PFSK-1 (cell line): ENCODE data around the gene GPAM.

Source experiments
- FOXP2 ChIP-seq: optimal IDR thresholded peaks from 2 replicates; pipeline ENCODE3; 2011; ENCODE audit warnings: borderline replicate concordance, control low read depth, inconsistent platforms; ENCODE audit not compliant: insufficient read depth; ENCODE audit errors: extremely low read length, extremely low read depth
- POLR2AphosphoS5 ChIP-seq: IDR thresholded peaks from 2 replicates; pipeline ENCODE4 v1.6.1; 2012; ENCODE audit warnings: low read depth, mild to moderate bottlenecking, control low read depth, low read length, moderate library complexity
- REST ChIP-seq, 2 experiments: IDR thresholded peaks; 2 replicates each; pipeline versions ENCODE4 v1.6.1 to v1.8.0; 2011 to 2012; ENCODE audit warnings: low read depth in 2 of 2, low read length in 2 of 2, control low read depth in 1 of 2, inconsistent platforms in 1 of 2, mild to moderate bottlenecking in 1 of 2, moderate library complexity in 1 of 2; ENCODE audit not compliant: insufficient read depth in 1 of 2
- SIN3A ChIP-seq: IDR thresholded peaks from 2 replicates; pipeline ENCODE4 v1.6.1; 2012; ENCODE audit warnings: mild to moderate bottlenecking, low read length, moderate library complexity, borderline replicate concordance; ENCODE audit not compliant: insufficient read depth
- TAF1 ChIP-seq: IDR thresholded peaks from 2 replicates; pipeline ENCODE4 v1.6.1; 2012; ENCODE audit warnings: low read length, control low read depth, borderline replicate concordance; ENCODE audit not compliant: insufficient read depth

The GPAM gene

GRCh38 chr10:112229096-112229495 lies 45.5 kb upstream of the GPAM start:
- TF ChIP-seq POLR2AphosphoS5, result no peak
- TF ChIP-seq FOXP2, result no peak
- TF ChIP-seq SIN3A, result no peak
- no peak for TF ChIP-seq REST (IDR thresholded peaks at IDR 0.05; ENCODE audit: insufficient read depth in 1 of 2, low read depth in 2 of 2, low read length in 2 of 2)
- TF ChIP-seq TAF1, result no peak

GRCh38 chr10:112227331-112227987 lies 43.9 kb upstream of the GPAM start:
- no peak for TF ChIP-seq REST (IDR thresholded peaks at IDR 0.05; ENCODE audit: insufficient read depth in 1 of 2, low read depth in 2 of 2, low read length in 2 of 2)
- TF ChIP-seq POLR2AphosphoS5, result no peak
- no peak for TF ChIP-seq FOXP2
- TF ChIP-seq TAF1, result no peak
- TF ChIP-seq SIN3A, result no peak

- TF ChIP-seq FOXP2 (no peak), SIN3A (no peak), TAF1 (no peak), REST (IDR thresholded peaks at IDR 0.05; ENCODE audit: insufficient read depth in 1 of 2, low read depth in 2 of 2, low read length in 2 of 2) (no peak), POLR2AphosphoS5 (no peak)
Measured at GRCh38 chr10:112226439-112227248, 43.1 kb upstream of the GPAM start.

GRCh38 chr10:112225771-112226438 lies 42.3 kb upstream of the GPAM start:
- TF ChIP-seq REST (IDR thresholded peaks at IDR 0.05; ENCODE audit: insufficient read depth in 1 of 2, low read depth in 2 of 2, low read length in 2 of 2) (no peak), SIN3A (no peak), POLR2AphosphoS5 (no peak), FOXP2 (no peak), TAF1 (no peak)
